LHCN-M2 (cell line): Measurements from ENCODE around the gene KCNAB2. TPM values are rescaled to one million over a fixed set of nuclear protein-coding genes. Genes with fewer than 3 reads are reported as not detected.

Experiments
- DNase-seq: peaks from one replicate; pipeline ENCODE4 v3.0.0-alpha.2; 2012; ENCODE audit warnings: low read depth
- total RNA-seq: library from RNA; depleted of rRNA; stranded (reverse); fragments of >200 nt; gene quantifications from 2 replicates; pipeline ENCODE4 v1.2.3, GENCODE V29; 2014

KCNAB2 gene
- total RNA-seq, 1 experiment from 2014 or later = 1.0 TPM

DNA sequence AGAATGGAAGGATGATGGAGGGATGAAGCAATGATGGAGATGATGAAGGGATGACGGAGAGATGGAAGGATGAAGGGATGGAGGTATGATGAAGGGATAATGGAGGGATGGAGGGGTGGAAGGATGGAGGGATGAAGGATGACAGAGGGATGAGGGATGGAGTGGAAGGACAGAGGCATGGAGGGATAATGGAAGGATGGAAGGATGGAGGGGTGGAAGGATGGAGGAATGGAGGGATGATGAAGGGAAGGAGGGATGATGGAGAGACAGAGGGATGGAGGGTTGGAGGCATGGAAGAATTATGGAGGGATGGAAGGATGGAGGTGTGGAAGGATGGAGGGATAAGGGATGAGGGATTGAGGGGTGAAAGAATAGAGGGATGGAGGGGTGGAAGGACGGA lies 62.8 kb downstream of the KCNAB2 start:
- no peak for DNase-seq

GRCh38 chr1:6108937-6109614 lies 63.4 kb downstream of the KCNAB2 start:
- DNase-seq = peak; percentile 27

DNA sequence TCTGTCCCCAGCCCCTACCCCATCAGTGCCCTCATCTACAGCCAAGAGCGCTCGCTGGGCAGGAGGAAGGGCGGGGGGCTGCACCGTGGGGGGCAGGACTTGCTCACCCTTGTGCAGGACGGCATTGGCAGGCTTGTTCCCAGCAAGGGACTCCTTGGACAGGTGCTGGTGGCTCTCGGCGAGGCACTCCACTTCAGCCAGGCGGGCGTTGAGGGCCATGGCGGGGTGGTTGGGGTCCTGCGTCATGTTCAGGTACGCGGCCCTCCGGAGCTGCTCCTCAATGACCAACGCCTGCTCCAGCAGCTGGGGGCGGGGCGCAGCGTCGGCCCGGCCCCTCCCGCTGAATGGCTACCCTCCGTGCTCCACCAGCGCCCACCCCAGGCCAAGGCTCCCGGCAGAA lies 64.0 kb downstream of the KCNAB2 start:
- no peak for DNase-seq

GRCh38 chr1:6110326-6110725 lies 64.6 kb downstream of the KCNAB2 start:
- DNase-seq = no peak

- peak; percentile 23 for DNase-seq
Measured at GRCh38 chr1:6111571-6111970, 65.9 kb downstream of the KCNAB2 start.

- no peak for DNase-seq
Measured at GRCh38 chr1:6111991-6112689, 66.5 kb downstream of the KCNAB2 start.

- DNase-seq = no peak
Measured at GRCh38 chr1:6112690-6113005, 67.0 kb downstream of the KCNAB2 start.

DNA sequence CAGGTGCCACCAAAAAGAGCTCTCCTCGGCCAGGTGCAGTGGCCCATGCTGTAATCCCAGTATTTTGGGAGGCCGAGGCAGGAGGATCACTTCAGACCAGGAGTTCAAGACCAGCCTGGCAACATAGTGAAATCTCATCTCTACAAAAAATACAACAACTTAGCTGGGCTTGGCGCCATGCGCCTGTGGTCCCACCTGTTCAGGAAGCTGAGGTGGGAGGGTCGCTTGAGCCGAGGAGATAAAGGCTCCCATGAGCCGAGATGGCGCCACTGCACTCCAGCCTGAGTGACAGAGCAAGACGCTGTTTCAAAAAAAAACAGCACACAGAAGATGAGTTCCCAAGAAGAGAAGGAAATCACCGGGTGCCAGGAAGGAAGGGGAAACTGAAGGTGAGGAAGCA lies 67.4 kb downstream of the KCNAB2 start:
- DNase-seq = no peak

- DNase-seq = no peak
Measured at GRCh38 chr1:6113745-6114144, 68.1 kb downstream of the KCNAB2 start.

- DNase-seq = peak; percentile 59
Measured at GRCh38 chr1:6116137-6116536, 70.4 kb downstream of the KCNAB2 start.

GRCh38 chr1:6117064-6117463 lies 71.4 kb downstream of the KCNAB2 start:
- no peak for DNase-seq

- no peak for DNase-seq
Measured at GRCh38 chr1:6117624-6118023, 71.9 kb downstream of the KCNAB2 start.

GRCh38 chr1:6118415-6118814 lies 72.7 kb downstream of the KCNAB2 start:
- DNase-seq = peak; percentile 8

DNA sequence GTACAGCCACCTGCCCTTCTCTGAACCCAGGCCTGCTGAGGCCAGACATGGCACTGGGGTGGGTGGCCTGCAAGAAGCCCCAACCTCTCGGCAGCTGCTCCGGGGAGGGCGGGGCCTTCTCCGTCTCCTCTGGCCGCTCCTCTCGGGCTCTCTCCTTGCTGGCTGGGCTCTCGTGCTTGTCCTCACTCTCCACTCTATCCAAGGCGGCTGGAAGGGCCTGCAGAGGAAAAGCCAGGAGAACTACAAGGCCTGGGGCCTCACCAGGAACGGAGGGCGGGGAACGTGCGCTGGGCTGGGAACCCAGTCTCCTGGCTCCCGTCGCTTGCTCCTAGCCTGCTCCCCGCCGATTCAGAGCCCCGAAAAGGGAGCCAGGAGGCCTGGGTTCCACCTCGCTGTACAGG lies 75.3 kb downstream of the KCNAB2 start:
- DNase-seq = no peak

DNA sequence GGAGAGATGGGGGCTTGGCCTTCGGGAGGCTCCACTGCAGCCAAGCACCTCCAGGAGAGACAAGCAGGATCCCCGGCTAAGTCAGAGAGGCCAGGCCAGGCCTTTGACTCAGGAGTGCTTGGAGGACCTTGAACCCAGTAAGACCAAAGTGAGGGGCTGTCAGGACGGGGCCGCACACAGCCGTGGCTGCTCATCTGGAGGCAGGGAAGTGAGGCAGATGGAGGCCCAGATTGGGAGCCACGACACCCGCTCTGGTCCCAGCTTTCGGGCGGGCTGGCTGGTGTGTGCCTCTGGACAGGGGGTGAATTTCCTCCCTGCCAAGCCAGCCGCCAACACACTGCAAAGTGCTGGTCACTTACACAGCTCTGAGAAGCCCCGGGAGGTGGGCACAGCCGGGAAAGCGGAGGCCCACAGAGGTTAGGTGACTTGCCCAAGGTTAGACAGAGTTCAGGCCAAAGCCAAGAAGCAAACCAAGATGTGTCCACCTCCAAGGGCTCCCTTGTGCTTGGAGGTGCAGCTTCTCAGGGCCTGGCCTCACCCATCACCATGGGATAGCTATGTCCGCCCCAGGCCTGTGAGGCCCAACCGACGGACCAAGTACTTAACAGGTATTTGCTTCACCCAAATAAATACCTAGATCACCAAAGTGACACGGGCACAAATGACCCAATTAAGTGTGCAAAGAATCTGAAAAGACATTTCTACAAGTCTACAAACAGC lies 76.1 kb downstream of the KCNAB2 start:
- no peak for DNase-seq

- DNase-seq = no peak
Measured at GRCh38 chr1:6123083-6123482, 77.4 kb downstream of the KCNAB2 start.

DNA sequence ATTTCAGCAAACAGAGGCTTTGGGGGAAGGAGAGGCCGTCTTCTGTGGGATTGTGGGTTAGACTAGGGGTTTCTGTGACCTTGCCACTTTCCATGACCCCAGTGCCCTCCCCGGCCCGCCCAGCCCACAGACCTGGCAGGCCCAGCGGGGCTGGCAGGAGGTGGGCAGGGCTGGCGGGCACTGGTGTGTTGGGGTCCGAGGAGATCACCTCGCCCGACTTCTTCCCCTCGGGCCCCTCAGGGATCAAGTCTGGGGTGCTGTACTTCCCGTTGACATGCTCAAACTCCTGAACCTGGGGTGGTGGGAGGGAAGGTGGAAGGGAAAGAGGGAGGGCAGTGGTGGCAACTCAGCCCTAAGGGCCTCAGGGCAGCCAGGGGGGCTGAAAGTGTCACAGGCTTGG lies 78.1 kb downstream of the KCNAB2 start:
- DNase-seq = no peak

DNA sequence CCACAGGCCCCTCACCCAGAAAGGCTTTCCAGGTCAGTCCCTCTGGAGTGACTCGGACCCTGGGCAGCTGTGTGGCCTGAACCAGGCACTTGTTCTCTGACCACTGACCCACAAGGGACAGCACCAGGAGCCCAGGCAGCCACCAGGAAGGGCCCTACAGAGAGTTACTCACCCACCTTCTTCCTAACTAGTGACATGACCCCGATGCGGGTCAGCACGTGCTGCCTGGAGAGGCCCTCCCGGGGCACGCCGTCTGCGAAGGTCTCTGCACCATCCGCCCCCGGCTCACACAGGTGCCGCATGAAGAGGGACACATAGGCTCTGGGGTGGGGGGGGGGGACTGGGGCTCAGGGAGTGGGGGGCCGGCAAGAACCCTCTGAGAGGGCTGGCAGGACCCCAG lies 78.7 kb downstream of the KCNAB2 start:
- DNase-seq = no peak

DNA sequence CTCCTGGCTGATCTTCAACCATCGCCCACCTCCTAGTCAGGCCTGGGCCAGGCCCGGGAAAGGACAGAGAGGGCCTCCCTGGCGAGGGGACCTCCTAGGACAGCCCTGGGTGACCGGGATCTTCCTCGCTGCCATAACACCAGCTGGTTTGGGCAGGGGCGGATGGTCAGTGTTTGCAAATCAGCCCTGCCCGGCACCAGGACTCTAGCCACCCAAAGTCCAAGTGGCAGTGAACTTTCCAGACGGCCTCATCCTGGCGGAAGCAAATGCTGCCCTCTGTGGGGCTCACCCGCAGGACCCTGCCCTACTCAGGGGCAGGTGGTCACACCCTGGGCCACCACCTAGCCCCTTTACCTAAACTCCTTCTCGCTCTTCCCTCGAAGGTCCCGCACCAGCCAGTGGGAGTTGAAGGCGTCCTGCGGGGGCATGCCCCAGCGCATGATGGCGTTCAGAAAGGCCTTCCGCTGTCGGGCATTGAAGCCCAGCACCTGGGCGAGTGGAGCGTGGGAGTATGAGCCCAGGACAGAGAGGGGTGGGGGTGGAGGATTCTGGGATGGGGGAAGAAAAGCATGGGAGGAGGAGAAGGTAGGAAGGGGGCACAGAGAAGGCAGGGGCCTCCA lies 79.2 kb downstream of the KCNAB2 start:
- no peak for DNase-seq

GRCh38 chr1:6125366-6125765 lies 79.7 kb downstream of the KCNAB2 start:
- no peak for DNase-seq

GRCh38 chr1:6126028-6126427 lies 80.3 kb downstream of the KCNAB2 start:
- no peak for DNase-seq

GRCh38 chr1:6126521-6127067 lies 80.9 kb downstream of the KCNAB2 start:
- DNase-seq = no peak
